CD4-positive, alpha-beta T cell treated with Interleukin-10 for 1 hour (primary cell): ENCODE measurements around the gene VDR.

ENCODE experiments used
- DNase-seq: peaks from one replicate; pipeline ENCODE4 v3.0.0-alpha.2; 2020

Gene VDR

GRCh38 chr12:47927346-47927745 lies 22.6 kb upstream of the VDR start:
- DNase-seq = no peak

- DNase-seq = no peak
Measured at GRCh38 chr12:47921907-47922306, 17.1 kb upstream of the VDR start.

- DNase-seq = no peak
Measured at GRCh38 chr12:47920913-47921312, 16.1 kb upstream of the VDR start.

GRCh38 chr12:47913081-47913480 lies 8.3 kb upstream of the VDR start:
- no peak for DNase-seq

GRCh38 chr12:47912556-47912955 lies 7.8 kb upstream of the VDR start:
- DNase-seq = no peak

- DNase-seq = no peak
Measured at GRCh38 chr12:47910981-47911380, 6.2 kb upstream of the VDR start.

GRCh38 chr12:47910486-47910885 lies 5.7 kb upstream of the VDR start:
- no peak for DNase-seq

- DNase-seq = no peak
Measured at GRCh38 chr12:47909839-47910465, 5.2 kb upstream of the VDR start.

GRCh38 chr12:47908738-47909137 lies 3.9 kb upstream of the VDR start:
- DNase-seq = no peak

- DNase-seq = no peak
Measured at GRCh38 chr12:47907851-47908454, 3.2 kb upstream of the VDR start.

GRCh38 chr12:47903927-47904712 lies 674 bp downstream of the VDR start:
- DNase-seq = peak; percentile 57

GRCh38 chr12:47903151-47903611 lies 1.6 kb downstream of the VDR start:
- DNase-seq = no peak

GRCh38 chr12:47902131-47902639 lies 2.6 kb downstream of the VDR start:
- no peak for DNase-seq

- no peak for DNase-seq
Measured at GRCh38 chr12:47901718-47902093, 3.1 kb downstream of the VDR start.

GRCh38 chr12:47901063-47901717 lies 3.6 kb downstream of the VDR start:
- DNase-seq = no peak

GRCh38 chr12:47900131-47901062 lies 4.4 kb downstream of the VDR start:
- no peak for DNase-seq

- DNase-seq = no peak
Measured at GRCh38 chr12:47899466-47899865, 5.3 kb downstream of the VDR start.

- DNase-seq = no peak
Measured at GRCh38 chr12:47896633-47897032, 8.2 kb downstream of the VDR start.

- DNase-seq = no peak
Measured at GRCh38 chr12:47896022-47896421, 8.8 kb downstream of the VDR start.

GRCh38 chr12:47894652-47895051 lies 10.1 kb downstream of the VDR start:
- DNase-seq = no peak

- DNase-seq = no peak
Measured at GRCh38 chr12:47894068-47894467, 10.7 kb downstream of the VDR start.

- no peak for DNase-seq
Measured at GRCh38 chr12:47892819-47893218, 12.0 kb downstream of the VDR start.
